Measurements from ENCODE around the gene C6. TPM values are rescaled to one million over a fixed set of nuclear protein-coding genes. Genes with fewer than 3 reads are reported as not detected.

Gene C6
- total and polyA plus RNA-seq, 3 donors from 2014 or later = 9.4 to 10.8 (median 9.9) TPM

DNA sequence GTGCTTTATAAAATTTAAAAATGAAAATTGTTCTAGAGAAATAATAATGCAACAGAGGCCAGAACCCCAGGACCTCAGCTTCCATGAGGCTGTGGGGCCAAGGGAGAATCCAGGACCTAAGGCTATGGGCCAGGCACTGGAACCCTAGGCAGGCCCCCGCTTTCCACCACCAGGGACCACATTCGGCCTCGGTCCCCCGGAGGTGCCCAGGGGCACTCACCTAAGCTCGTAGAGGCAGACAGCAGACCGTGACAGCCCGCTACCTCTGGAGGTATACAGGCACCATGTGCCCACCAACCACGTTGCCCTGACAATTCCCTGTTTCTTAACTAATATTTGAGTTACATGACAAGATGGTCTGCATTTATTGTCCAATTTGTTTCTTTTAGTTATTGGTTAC lies 92.7 kb downstream of the C6 start:
- H3K9me3 ChIP-seq = no peaks in the 10 kb centered on the region
- no peaks in the 10 kb centered on the region for H3K27me3 ChIP-seq
- H3K27ac ChIP-seq = no peak overlapping the region
- 91 to 99% methylated on average over 8 of the region's 8 CpGs for WGBS, 2 donors
- no peak for TF ChIP-seq POLR2A (IDR thresholded peaks at IDR 0.05)
- TF ChIP-seq, protein P1, sequence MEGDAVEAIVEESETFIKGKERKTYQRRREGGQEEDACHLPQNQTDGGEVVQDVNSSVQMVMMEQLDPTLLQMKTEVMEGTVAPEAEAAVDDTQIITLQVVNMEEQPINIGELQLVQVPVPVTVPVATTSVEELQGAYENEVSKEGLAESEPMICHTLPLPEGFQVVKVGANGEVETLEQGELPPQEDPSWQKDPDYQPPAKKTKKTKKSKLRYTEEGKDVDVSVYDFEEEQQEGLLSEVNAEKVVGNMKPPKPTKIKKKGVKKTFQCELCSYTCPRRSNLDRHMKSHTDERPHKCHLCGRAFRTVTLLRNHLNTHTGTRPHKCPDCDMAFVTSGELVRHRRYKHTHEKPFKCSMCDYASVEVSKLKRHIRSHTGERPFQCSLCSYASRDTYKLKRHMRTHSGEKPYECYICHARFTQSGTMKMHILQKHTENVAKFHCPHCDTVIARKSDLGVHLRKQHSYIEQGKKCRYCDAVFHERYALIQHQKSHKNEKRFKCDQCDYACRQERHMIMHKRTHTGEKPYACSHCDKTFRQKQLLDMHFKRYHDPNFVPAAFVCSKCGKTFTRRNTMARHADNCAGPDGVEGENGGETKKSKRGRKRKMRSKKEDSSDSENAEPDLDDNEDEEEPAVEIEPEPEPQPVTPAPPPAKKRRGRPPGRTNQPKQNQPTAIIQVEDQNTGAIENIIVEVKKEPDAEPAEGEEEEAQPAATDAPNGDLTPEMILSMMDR (IDR thresholded peaks at IDR 0.05) = no peak
- H3K4me3 ChIP-seq = no peak overlapping the region
- no peaks in the 10 kb centered on the region for H3K36me3 ChIP-seq (ENCODE audit: low read depth, missing control alignments)
- DNase-seq = no peak
- no peaks in the 10 kb centered on the region for H3K4me1 ChIP-seq
- intact Hi-C loops (cut with DNase I; ENCODE audit: low total_unique reads) = no loop called here

DNA sequence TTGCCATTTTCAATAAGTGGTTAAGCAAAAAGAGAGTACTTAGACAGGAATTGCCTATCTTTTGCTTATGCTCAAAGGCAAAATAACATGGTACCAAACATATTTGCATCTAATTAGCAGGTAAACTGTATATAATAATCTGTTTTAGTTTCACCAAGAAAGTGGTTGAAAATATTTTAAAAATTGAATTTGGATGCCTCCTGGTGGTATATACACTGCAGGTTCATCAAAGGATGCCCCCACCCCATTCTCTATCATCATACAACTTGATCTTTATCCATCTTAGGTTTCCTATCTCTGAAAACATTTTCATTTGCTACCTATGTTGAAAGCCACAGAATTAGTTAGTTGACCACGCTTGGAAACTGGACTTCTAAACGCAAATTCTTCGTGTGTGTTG lies 95.2 kb downstream of the C6 start:
- Histone ChIP-seq H3K36me3 (ENCODE audit: low read depth, missing control alignments) (no peaks in the 10 kb centered on the region), H3K9me3 (no peaks in the 10 kb centered on the region), H3K27me3 (no peaks in the 10 kb centered on the region), H3K4me1 (no peaks in the 10 kb centered on the region), H3K27ac (no peak overlapping the region), H3K4me3 (no peak overlapping the region)
- intact Hi-C loops (cut with DNase I; ENCODE audit: low total_unique reads) = no loop called here
- no peak for DNase-seq
- TF ChIP-seq POLR2A (IDR thresholded peaks at IDR 0.05) = no peak
- TF ChIP-seq, protein P1 (IDR thresholded peaks at IDR 0.05) = no peak
- WGBS, 2 donors = 91 to 97% methylated on average over 3 of the region's 3 CpGs

DNA sequence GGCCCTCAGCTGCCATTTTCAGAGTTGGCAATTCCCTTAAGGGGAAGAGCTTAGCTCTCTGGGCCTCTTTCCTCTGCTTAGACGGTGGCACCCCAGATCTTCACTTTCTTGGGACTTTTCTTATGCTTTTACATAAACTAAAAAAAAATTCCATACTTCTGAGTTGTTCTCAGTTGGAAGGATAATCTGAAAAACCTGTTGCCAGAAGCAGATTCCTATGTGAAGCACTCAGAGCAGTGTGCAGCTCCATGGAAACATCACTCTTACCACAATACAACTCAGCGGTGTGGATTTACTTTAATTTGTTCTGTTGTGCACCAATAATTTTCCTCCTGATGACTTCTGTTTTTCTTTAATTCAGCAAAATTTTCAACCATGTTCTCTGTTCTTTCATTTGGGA lies 98.1 kb downstream of the C6 start:
- Histone ChIP-seq H3K9me3 (no peaks in the 10 kb centered on the region), H3K4me1 (no peaks in the 10 kb centered on the region), H3K4me3 (no peak overlapping the region), H3K27ac (no peak overlapping the region), H3K36me3 (ENCODE audit: low read depth, missing control alignments) (no peaks in the 10 kb centered on the region), H3K27me3 (no peaks in the 10 kb centered on the region)
- intact Hi-C loops (cut with DNase I; ENCODE audit: low total_unique reads) = no loop called here
- 87 to 89% methylated on average over 2 of the region's 2 CpGs for WGBS, 2 donors
- DNase-seq = no peak
- TF ChIP-seq, protein P1 (IDR thresholded peaks at IDR 0.05) = no peak
- no peak for TF ChIP-seq POLR2A (IDR thresholded peaks at IDR 0.05)

DNA sequence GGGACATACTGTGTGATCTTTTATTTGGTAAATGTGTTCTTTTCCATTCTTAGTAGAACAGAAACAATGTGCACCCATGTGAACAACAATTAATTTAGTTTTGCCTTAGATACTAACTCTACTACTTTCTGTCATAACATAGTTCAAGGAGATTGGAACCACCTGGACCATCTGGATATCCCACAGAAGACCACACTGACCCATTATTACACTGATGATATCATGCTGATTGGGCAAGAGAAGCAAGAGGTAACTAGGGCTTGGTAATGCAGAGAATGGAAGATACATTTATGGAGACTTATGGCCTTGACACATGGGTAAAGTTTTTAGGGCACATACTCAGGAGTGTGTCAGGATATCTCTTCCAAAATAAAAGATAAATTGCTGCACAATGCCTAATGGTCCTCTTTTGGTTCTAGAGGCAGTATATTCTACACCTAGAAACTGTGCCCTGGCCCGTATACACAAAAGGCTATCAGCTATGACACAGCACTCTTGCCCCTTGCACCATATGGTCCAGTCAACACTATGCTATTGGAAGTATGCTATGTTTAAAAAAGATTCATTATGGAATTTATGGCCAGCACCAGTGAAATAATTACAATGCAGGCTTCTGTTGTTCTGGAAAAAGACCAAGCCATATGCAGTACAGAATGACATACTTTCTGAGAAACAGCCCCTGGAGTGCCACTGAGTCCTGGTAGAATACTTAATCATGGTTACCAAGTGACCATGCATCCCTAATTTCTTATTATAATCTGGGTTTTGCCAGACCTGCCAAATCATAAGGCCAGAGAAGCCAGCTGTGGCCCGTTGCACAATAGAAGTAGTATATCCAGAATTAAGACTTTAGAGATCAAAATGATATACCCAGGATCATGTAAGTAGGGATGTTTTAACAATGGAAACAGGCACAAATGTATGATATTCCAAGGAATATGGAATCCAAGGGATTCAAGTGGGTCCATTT lies 100.6 kb downstream of the C6 start:
- Histone ChIP-seq H3K4me1 (no peaks in the 10 kb centered on the region), H3K9me3 (no peaks in the 10 kb centered on the region), H3K4me3 (no peak overlapping the region), H3K27ac (no peak overlapping the region), H3K36me3 (ENCODE audit: low read depth, missing control alignments) (no peaks in the 10 kb centered on the region), H3K27me3 (no peaks in the 10 kb centered on the region)
- WGBS, 2 donors = 89 to 99% methylated on average over 2 of the region's 2 CpGs
- TF ChIP-seq, protein P1 (IDR thresholded peaks at IDR 0.05) = no peak
- TF ChIP-seq POLR2A (IDR thresholded peaks at IDR 0.05) = no peak
- intact Hi-C loops (cut with DNase I; ENCODE audit: low total_unique reads) = no loop called here
- DNase-seq = no peak

DNA sequence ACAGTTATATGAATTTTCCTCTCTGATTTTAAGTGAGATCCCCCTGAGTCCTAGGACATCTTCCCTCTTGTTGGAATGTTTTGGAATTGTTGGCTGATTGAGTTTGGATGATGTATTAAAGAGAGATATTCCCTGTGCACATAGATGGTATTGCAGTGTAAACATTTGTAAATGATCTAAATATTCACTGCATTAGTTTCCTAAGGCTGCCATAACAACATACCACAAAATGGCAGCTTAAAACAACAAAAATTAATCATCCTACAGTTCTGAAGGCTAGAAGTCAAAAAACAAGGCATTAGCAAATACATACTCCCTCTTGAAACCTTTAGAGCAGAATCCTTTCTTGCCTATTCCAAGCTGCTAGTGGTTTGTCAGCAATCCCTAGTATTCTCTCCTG lies 104.1 kb downstream of the C6 start:
- no peaks in the 10 kb centered on the region for H3K27me3 ChIP-seq
- H3K9me3 ChIP-seq = no peaks in the 10 kb centered on the region
- no peak for TF ChIP-seq POLR2A (IDR thresholded peaks at IDR 0.05)
- TF ChIP-seq, protein P1 (IDR thresholded peaks at IDR 0.05) = no peak
- H3K4me3 ChIP-seq = no peak overlapping the region
- no peaks in the 10 kb centered on the region for H3K4me1 ChIP-seq
- DNase-seq = no peak
- no peak overlapping the region for H3K27ac ChIP-seq
- H3K36me3 ChIP-seq (ENCODE audit: low read depth, missing control alignments) = no peaks in the 10 kb centered on the region
- intact Hi-C loops (cut with DNase I; ENCODE audit: low total_unique reads) = no loop called here

All from testis (tissue), 3 donors.